Measurements from ENCODE around the gene ANKRD1.
"Not testable (repeated sequence)": the region's sequence is repeated elsewhere in the genome, so short reads cannot be mapped to it uniquely, and the experiment has no call there.

Gene ANKRD1

GRCh38 chr10:90896916-90897315, 24.0 kb downstream of the ANKRD1 start:
- H3K4me2 ChIP-seq (ENCODE audit: low read length); H3K4me1 ChIP-seq (ENCODE audit: control insufficient read depth, insufficient read depth, low read length); H3K4me3 ChIP-seq (ENCODE audit: low read length); H3K9me3 ChIP-seq (replicated peaks; ENCODE audit: low read length); H3K27me3 ChIP-seq (ENCODE audit: control insufficient read depth, insufficient read depth, low read length); H3K9ac ChIP-seq (ENCODE audit: low read depth, low read length): not testable (repeated sequence)
- peaks cover 34% of the 10 kb centered on the region for H3K36me3 ChIP-seq (ENCODE audit: insufficient read depth, low read length)

GRCh38 chr10:90893190-90893589, 27.7 kb downstream of the ANKRD1 start:
- no peak overlapping the region for H3K9ac ChIP-seq (ENCODE audit: low read depth, low read length)
- H3K4me3 ChIP-seq (ENCODE audit: low read length), result no peak overlapping the region
- peaks cover 36% of the 10 kb centered on the region for H3K36me3 ChIP-seq (ENCODE audit: insufficient read depth, low read length)

GRCh38 chr10:90890347-90890746, 30.5 kb downstream of the ANKRD1 start:
- no peaks in the 10 kb centered on the region for H3K9me3 ChIP-seq (replicated peaks; ENCODE audit: low read length)
- no peaks in the 10 kb centered on the region for H3K27me3 ChIP-seq (ENCODE audit: control insufficient read depth, insufficient read depth, low read length)
- no peak overlapping the region for H3K4me2 ChIP-seq (ENCODE audit: low read length)
- no peak overlapping the region for H3K9ac ChIP-seq (ENCODE audit: low read depth, low read length)
- peaks cover 26% of the 10 kb centered on the region for H3K4me1 ChIP-seq (ENCODE audit: control insufficient read depth, insufficient read depth, low read length)
- no peak overlapping the region for H3K4me3 ChIP-seq (ENCODE audit: low read length)
- H3K36me3 ChIP-seq (ENCODE audit: insufficient read depth, low read length), result peaks cover 43% of the 10 kb centered on the region

More at GRCh38 chr10:90893190-90893589, 27.7 kb downstream of the ANKRD1 start:
- Histone ChIP-seq H3K4me2 (ENCODE audit: low read length) (no peak overlapping the region), H3K27me3 (ENCODE audit: control insufficient read depth, insufficient read depth, low read length) (no peaks in the 10 kb centered on the region), H3K4me1 (ENCODE audit: control insufficient read depth, insufficient read depth, low read length) (peaks cover 11% of the 10 kb centered on the region), H3K9me3 (replicated peaks; ENCODE audit: low read length) (no peaks in the 10 kb centered on the region)

- Histone ChIP-seq H3K9me3 (replicated peaks; ENCODE audit: low read length) (no peaks in the 10 kb centered on the region), H3K36me3 (ENCODE audit: insufficient read depth, low read length) (peaks cover 43% of the 10 kb centered on the region), H3K4me2 (ENCODE audit: low read length) (no peak overlapping the region), H3K9ac (ENCODE audit: low read depth, low read length) (peak overlapping the region; percentile 17), H3K4me1 (ENCODE audit: control insufficient read depth, insufficient read depth, low read length) (peaks cover 32% of the 10 kb centered on the region), H3K4me3 (ENCODE audit: low read length) (no peak overlapping the region), H3K27me3 (ENCODE audit: control insufficient read depth, insufficient read depth, low read length) (no peaks in the 10 kb centered on the region)
These were observed 31.3 kb downstream of the ANKRD1 start for GRCh38 chr10:90889636-90890035.

GRCh38 chr10:90888387-90888786, 32.5 kb downstream of the ANKRD1 start:
- Histone ChIP-seq H3K36me3 (ENCODE audit: insufficient read depth, low read length) (peaks cover 38% of the 10 kb centered on the region), H3K9me3 (replicated peaks; ENCODE audit: low read length) (no peaks in the 10 kb centered on the region)

GRCh38 chr10:90887555-90887954, 33.3 kb downstream of the ANKRD1 start:
- peaks cover 32% of the 10 kb centered on the region for H3K36me3 ChIP-seq (ENCODE audit: insufficient read depth, low read length)
- H3K4me1 ChIP-seq (ENCODE audit: control insufficient read depth, insufficient read depth, low read length), result peaks cover 42% of the 10 kb centered on the region
- H3K4me2 ChIP-seq (ENCODE audit: low read length), result no peak overlapping the region
- H3K4me3 ChIP-seq (ENCODE audit: low read length), result no peak overlapping the region
- no peak overlapping the region for H3K9ac ChIP-seq (ENCODE audit: low read depth, low read length)
- H3K27me3 ChIP-seq (ENCODE audit: control insufficient read depth, insufficient read depth, low read length), result no peaks in the 10 kb centered on the region
- no peaks in the 10 kb centered on the region for H3K9me3 ChIP-seq (replicated peaks; ENCODE audit: low read length)

More at GRCh38 chr10:90888387-90888786, 32.5 kb downstream of the ANKRD1 start:
- Histone ChIP-seq H3K27me3 (ENCODE audit: control insufficient read depth, insufficient read depth, low read length) (no peaks in the 10 kb centered on the region), H3K4me1 (ENCODE audit: control insufficient read depth, insufficient read depth, low read length) (peaks cover 42% of the 10 kb centered on the region), H3K9ac (ENCODE audit: low read depth, low read length) (no peak overlapping the region), H3K4me3 (ENCODE audit: low read length) (no peak overlapping the region), H3K4me2 (ENCODE audit: low read length) (no peak overlapping the region)

- Histone ChIP-seq H3K36me3 (ENCODE audit: insufficient read depth, low read length) (peaks cover 25% of the 10 kb centered on the region), H3K27me3 (ENCODE audit: control insufficient read depth, insufficient read depth, low read length) (no peaks in the 10 kb centered on the region), H3K9me3 (replicated peaks; ENCODE audit: low read length) (no peaks in the 10 kb centered on the region), H3K4me2 (ENCODE audit: low read length) (peak overlapping the region; percentile 71), H3K9ac (ENCODE audit: low read depth, low read length) (peak overlapping the region; percentile 80), H3K4me3 (ENCODE audit: low read length) (peak overlapping the region; percentile 45), H3K4me1 (ENCODE audit: control insufficient read depth, insufficient read depth, low read length) (peaks cover 40% of the 10 kb centered on the region)
These were observed 35.7 kb downstream of the ANKRD1 start for GRCh38 chr10:90885176-90885575.

- Histone ChIP-seq H3K4me3 (ENCODE audit: low read length) (peak overlapping the region; percentile 45), H3K4me1 (ENCODE audit: control insufficient read depth, insufficient read depth, low read length) (peaks cover 33% of the 10 kb centered on the region), H3K4me2 (ENCODE audit: low read length) (peak overlapping the region; percentile 71), H3K9me3 (replicated peaks; ENCODE audit: low read length) (no peaks in the 10 kb centered on the region), H3K36me3 (ENCODE audit: insufficient read depth, low read length) (peaks cover 31% of the 10 kb centered on the region), H3K27me3 (ENCODE audit: control insufficient read depth, insufficient read depth, low read length) (no peaks in the 10 kb centered on the region), H3K9ac (ENCODE audit: low read depth, low read length) (peak overlapping the region; percentile 80)
These were observed 36.5 kb downstream of the ANKRD1 start for GRCh38 chr10:90884431-90884830.

- not testable (repeated sequence) for H3K9ac ChIP-seq (ENCODE audit: low read depth, low read length); H3K9me3 ChIP-seq (replicated peaks; ENCODE audit: low read length); H3K4me2 ChIP-seq (ENCODE audit: low read length); H3K27me3 ChIP-seq (ENCODE audit: control insufficient read depth, insufficient read depth, low read length); H3K4me3 ChIP-seq (ENCODE audit: low read length)
- H3K4me1 ChIP-seq (ENCODE audit: control insufficient read depth, insufficient read depth, low read length), result peaks cover 15% of the 10 kb centered on the region
- peaks cover 31% of the 10 kb centered on the region for H3K36me3 ChIP-seq (ENCODE audit: insufficient read depth, low read length)
These were observed 40.7 kb downstream of the ANKRD1 start for GRCh38 chr10:90880059-90880719.

GRCh38 chr10:90879062-90879461, 41.8 kb downstream of the ANKRD1 start:
- no peak overlapping the region for H3K4me2 ChIP-seq (ENCODE audit: low read length)
- H3K4me1 ChIP-seq (ENCODE audit: control insufficient read depth, insufficient read depth, low read length), result peaks cover 4% of the 10 kb centered on the region
- H3K9ac ChIP-seq (ENCODE audit: low read depth, low read length), result no peak overlapping the region
- no peaks in the 10 kb centered on the region for H3K9me3 ChIP-seq (replicated peaks; ENCODE audit: low read length)
- H3K27me3 ChIP-seq (ENCODE audit: control insufficient read depth, insufficient read depth, low read length), result no peaks in the 10 kb centered on the region
- no peak overlapping the region for H3K4me3 ChIP-seq (ENCODE audit: low read length)
- H3K36me3 ChIP-seq (ENCODE audit: insufficient read depth, low read length), result peaks cover 31% of the 10 kb centered on the region

- Histone ChIP-seq H3K4me1 (ENCODE audit: control insufficient read depth, insufficient read depth, low read length) (peaks cover 6% of the 10 kb centered on the region), H3K9ac (ENCODE audit: low read depth, low read length) (peak overlapping the region; percentile 87), H3K36me3 (ENCODE audit: insufficient read depth, low read length) (peaks cover 14% of the 10 kb centered on the region)
These were observed 48.3 kb downstream of the ANKRD1 start for GRCh38 chr10:90872648-90873020.

More at GRCh38 chr10:90872648-90873020, 48.3 kb downstream of the ANKRD1 start:
- Histone ChIP-seq H3K4me2 (ENCODE audit: low read length) (peak overlapping the region; percentile 95), H3K9me3 (replicated peaks; ENCODE audit: low read length) (no peaks in the 10 kb centered on the region), H3K4me3 (ENCODE audit: low read length) (peak overlapping the region; percentile 91), H3K27me3 (ENCODE audit: control insufficient read depth, insufficient read depth, low read length) (peaks cover 2% of the 10 kb centered on the region)

All from skeletal muscle satellite cell (primary cell).